HG03575 (cell line): Measurements from ENCODE around the gene SOX1.

Experiments used
- ATAC-seq: cut with Tn5 transposase; IDR thresholded peaks from one replicate; pipeline ENCODE4 v1.9.1; 2021; ENCODE audit not compliant: unreplicated experiment, insufficient number of reproducible peaks, low FRiP score; ENCODE audit errors: extremely low read depth

Gene SOX1

GRCh38 chr13:112117258-112117954 lies 50.5 kb downstream of the SOX1 start:
- no peak for ATAC-seq

- no peak for ATAC-seq
Measured at GRCh38 chr13:112117955-112118302, 51.0 kb downstream of the SOX1 start.

- ATAC-seq: no peak
Measured at GRCh38 chr13:112118451-112119064, 51.6 kb downstream of the SOX1 start.

- no peak for ATAC-seq
Measured at GRCh38 chr13:112119192-112120030, 52.5 kb downstream of the SOX1 start.

- ATAC-seq: no peak
Measured at GRCh38 chr13:112120031-112120373, 53.1 kb downstream of the SOX1 start.
